GM12872 (cell line): ENCODE measurements around the gene CFAP58.

Source experiments
- CTCF ChIP-seq: IDR thresholded peaks from 3 replicates; pipeline ENCODE4 v1.5.1; 2011; ENCODE audit warnings: low read depth, mild to moderate bottlenecking, low read length, moderate library complexity; ENCODE audit not compliant: insufficient read depth

Gene CFAP58

GRCh38 chr10:104415526-104416165 is 62.0 kb downstream of the CFAP58 start:
- TF ChIP-seq CTCF = no peak

- no peak for TF ChIP-seq CTCF
Observed at GRCh38 chr10:104416851-104417250, 63.2 kb downstream of the CFAP58 start.

- no peak for TF ChIP-seq CTCF
Observed at GRCh38 chr10:104417637-104418292, 64.1 kb downstream of the CFAP58 start.

GRCh38 chr10:104424719-104425118 is 71.1 kb downstream of the CFAP58 start:
- TF ChIP-seq CTCF = no peak

GRCh38 chr10:104427989-104428388 is 74.4 kb downstream of the CFAP58 start:
- TF ChIP-seq CTCF = no peak

GRCh38 chr10:104429846-104430245 is 76.2 kb downstream of the CFAP58 start:
- no peak for TF ChIP-seq CTCF

GRCh38 chr10:104430360-104430759 is 76.7 kb downstream of the CFAP58 start:
- TF ChIP-seq CTCF = no peak
